K562 (cell line): ENCODE measurements around the gene C1QTNF5. TPM values are rescaled to one million over a fixed set of nuclear protein-coding genes. Genes with fewer than 3 reads are reported as not detected.

Experiments used
- ATF4 ChIP-seq: fragments of 450-650 bp; formaldehyde crosslinking; IDR thresholded peaks from 2 replicates; pipeline ENCODE4 v1.4.0; 2022; ENCODE audit warnings: mild to moderate bottlenecking, moderate library complexity
- BCOR ChIP-seq: fragments of 450-650 bp; IDR thresholded peaks from 2 replicates; pipeline ENCODE4 v1.6.1; 2016
- CREB5 ChIP-seq: fragments of 250-450 bp; sonication (Bioruptor Pico); IDR thresholded peaks from 2 replicates; pipeline ENCODE4 v1.5.0; 2020; ENCODE audit warnings: mild to moderate bottlenecking
- EP300 ChIP-seq: IDR thresholded peaks from 2 replicates; pipeline ENCODE4 v1.6.1; 2012; ENCODE audit warnings: low read length, improper control_type of control experiment
- KAT8 ChIP-seq: fragments of 450-650 bp; IDR thresholded peaks from 2 replicates; pipeline ENCODE4 v1.6.1; 2016; ENCODE audit warnings: low read depth, mild to moderate bottlenecking
- MBD2 ChIP-seq: sonication (generic); IDR thresholded peaks from 2 replicates; pipeline ENCODE4 v1.6.1; 2016; ENCODE audit warnings: low read depth, borderline replicate concordance
- NFYB ChIP-seq: IDR thresholded peaks from 2 replicates; pipeline ENCODE4 v1.6.1; 2011; ENCODE audit warnings: mild to moderate bottlenecking, moderate library complexity; ENCODE audit not compliant: insufficient read length; ENCODE audit errors: extremely low read depth
- SMAD3 ChIP-seq: fragments of 450-650 bp; formaldehyde crosslinking; conservative IDR thresholded peaks from 2 replicates; pipeline ENCODE4 v1.4.0; 2020; ENCODE audit warnings: mild to moderate bottlenecking
- TRIM25 ChIP-seq: fragments of 450-650 bp; IDR thresholded peaks from 2 replicates; pipeline ENCODE4 v1.7.0; 2016; ENCODE audit warnings: borderline replicate concordance
- ZBTB17 ChIP-seq: fragments of 450-650 bp; formaldehyde crosslinking; IDR thresholded peaks from 2 replicates; pipeline ENCODE4 v1.4.0; 2020; ENCODE audit warnings: mild to moderate bottlenecking
- ZBTB8A ChIP-seq: fragments of 450-650 bp; IDR thresholded peaks from 2 replicates; pipeline ENCODE4 v1.6.1; 2018; ENCODE audit warnings: mild to moderate bottlenecking, moderate library complexity; ENCODE audit not compliant: partially characterized antibody
- ZHX1 ChIP-seq: fragments of 150-350 bp; conservative IDR thresholded peaks from 2 replicates; pipeline ENCODE4 v1.6.1; 2014; ENCODE audit warnings: low read length
- ZNF280A ChIP-seq: fragments of 450-650 bp; IDR thresholded peaks from 2 replicates; pipeline ENCODE4 v1.6.1; 2018; ENCODE audit warnings: mild to moderate bottlenecking, low read depth; ENCODE audit not compliant: partially characterized antibody
- ZNF592 ChIP-seq: fragments of 450-650 bp; IDR thresholded peaks from 2 replicates; pipeline ENCODE4 v1.6.1; 2017; ENCODE audit warnings: antibody characterized with exemption, mild to moderate bottlenecking
- polyA plus RNA-seq, 8 experiments: library from polyadenylated mRNA; depleted of rRNA in 4 of 8; stranded (reverse) in 5 of 8; unstranded in 3 of 8; fragments of >200 nt; fragmentation: Nextera tagmentation in 2 of 8; fragmentation: Illumina TruSeq in 1 of 8; extraction: Ambion mirVana in 2 of 8; extraction: Trizol in 1 of 8; gene quantifications; 2 replicates each; pipeline versions ENCODE4 v1.2.1 to v1.2.3, GENCODE V29; 2011 to 2014; ENCODE audit warnings: inconsistent platforms in 1 of 8, missing spikeins in 1 of 8
- total RNA-seq, 7 experiments: library from RNA; depleted of rRNA in 6 of 7; stranded (reverse); fragments of >200 nt in 6 of 7; fragmentation: Illumina TruSeq in 2 of 7; extraction: Trizol in 2 of 7; gene quantifications; 2 replicates each; pipeline versions ENCODE4 v1.2.1 to v1.2.3, GENCODE V29; 2011 to 2021; ENCODE audit warnings: low replicate concordance in 1 of 7

The C1QTNF5 gene
- total and polyA plus RNA-seq, 9 of the 15 experiments (the other 6 are each of a cell fraction or from before 2014, with no cell fraction given), result 0.07 to 0.76 (median 0.24) TPM; not detected in 1

- no peak for TF ChIP-seq TRIM25
- no peak for TF ChIP-seq SMAD3 (CRISPR knock-in tag)
- TF ChIP-seq ZBTB8A, result no peak
- peak; percentile 71; the same call in 1 of the 2 replicates for TF ChIP-seq EP300
- TF ChIP-seq KAT8, result no peak
- TF ChIP-seq ZNF592, result peak; percentile 28; the same call in 1 of the 2 replicates
- no peak for TF ChIP-seq ZBTB17 (CRISPR knock-in tag)
- TF ChIP-seq BCOR, result 0 out of 2 replicates have a peak, but pooled peaks have one; percentile 18
- TF ChIP-seq MBD2, result no peak
- no peak for TF ChIP-seq CREB5 (CRISPR knock-in tag)
- TF ChIP-seq ZHX1, result no peak
- TF ChIP-seq NFYB, result no peak
- no peak for TF ChIP-seq ATF4 (CRISPR knock-in tag)
- TF ChIP-seq ZNF280A, result no peak
These were observed 20.9 kb downstream of the C1QTNF5 start (continued) for GRCh38 chr11:119319700-119320239.
